Brain microvascular endothelial cell (primary cell): ENCODE measurements around the gene NR1D1.
A peak's percentile ranks its signal among the peaks of the same experiment; 100 is the strongest.
"Not testable (repeated sequence)": the region's sequence is repeated elsewhere in the genome, so short reads cannot be mapped to it uniquely, and the experiment has no call there.

Source experiments
- DNase-seq: peaks from one replicate; pipeline ENCODE4 v3.0.0-alpha.2; 2020
- H3K27ac ChIP-seq: fragments of 250-450 bp; sonication (Bioruptor Pico); 2 replicates; pipeline ENCODE4 v1.5.1; 2020; ENCODE audit warnings: mild to moderate bottlenecking, moderate library complexity
- H3K27me3 ChIP-seq: fragments of 250-450 bp; sonication (Bioruptor Pico); replicated peaks from 2 replicates; pipeline ENCODE4 v1.5.1; 2020; ENCODE audit warnings: mild to moderate bottlenecking
- H3K36me3 ChIP-seq: fragments of 250-450 bp; sonication (Bioruptor Pico); replicated peaks from 2 replicates; pipeline ENCODE4 v1.5.1; 2020; ENCODE audit warnings: mild to moderate bottlenecking
- H3K4me3 ChIP-seq: 2 replicates; pipeline ENCODE4 v1.5.1; 2011; ENCODE audit warnings: low read depth, mild to moderate bottlenecking, control low read depth, low read length, moderate library complexity
- CTCF ChIP-seq: IDR thresholded peaks from 2 replicates; pipeline ENCODE4 v1.5.1; 2011; ENCODE audit warnings: low read depth, mild to moderate bottlenecking, moderate library complexity, low read length, control low read depth, inconsistent platforms; ENCODE audit errors: missing control alignments
- in situ Hi-C: cut with HindIII; loops from 2 replicates; pipeline ENCODE4 v1.10.0; 2017; ENCODE audit warnings: low sequenced_read_pairs, low pct_ligation_motif_present

Gene NR1D1

GRCh38 chr17:40100419-40100668 lies at the start of gene NR1D1:
Gene NR1D1 (minus strand): TSS chr17:40100589. CDS start chr17:40100094, 495 bp downstream.
- peak within 1 kb of the TSS; percentile 57 for H3K4me3 ChIP-seq

GRCh38 chr17:40148527-40148926 lies 48.1 kb upstream of the NR1D1 start:
- TF ChIP-seq CTCF, result no peak
- H3K36me3 ChIP-seq, result peaks cover 51% of the 10 kb centered on the region
- in situ Hi-C loops, result no loop called here

More at GRCh38 chr17:40100419-40100668, at the start of gene NR1D1:
- H3K27ac ChIP-seq, result peak within 1 kb of the TSS; percentile 93
- no peak for DNase-seq
- no peaks in the 10 kb centered on the region for H3K27me3 ChIP-seq
- in situ Hi-C loops, result no loop called here
- TF ChIP-seq CTCF, result no peak
- peaks cover 11% of the 10 kb centered on the region for H3K36me3 ChIP-seq

DNA sequence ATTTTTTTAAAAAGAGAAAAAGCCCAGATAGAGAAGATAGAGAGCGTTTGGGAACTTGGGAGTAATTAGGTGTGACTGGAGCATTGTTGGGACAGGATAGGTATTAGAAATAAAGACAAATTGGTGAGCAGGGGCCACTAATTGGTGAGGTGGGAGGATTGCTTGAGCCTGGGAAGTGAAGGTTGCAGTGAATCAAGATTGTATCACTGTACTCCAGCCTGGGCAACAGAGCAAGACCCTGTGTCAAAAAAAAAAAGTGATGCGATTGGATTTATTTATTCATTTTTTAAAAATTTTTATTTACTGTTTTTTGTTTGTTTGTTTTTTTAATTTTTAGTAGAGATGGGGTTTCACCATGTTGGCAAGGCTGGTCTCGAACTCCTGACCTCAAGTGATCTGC lies 45.1 kb upstream of the NR1D1 start:
- H3K36me3 ChIP-seq, result peaks cover 46% of the 10 kb centered on the region
- DNase-seq, result no peak
- no peak overlapping the region for H3K27ac ChIP-seq
- TF ChIP-seq CTCF, result no peak
- H3K27me3 ChIP-seq, result no peaks in the 10 kb centered on the region
- H3K4me3 ChIP-seq, result no peak overlapping the region
- in situ Hi-C loops, result no loop called here

More at GRCh38 chr17:40148527-40148926, 48.1 kb upstream of the NR1D1 start:
- Histone ChIP-seq H3K27ac (no peak overlapping the region), H3K27me3 (no peaks in the 10 kb centered on the region), H3K4me3 (no peak overlapping the region)
- no peak for DNase-seq

DNA sequence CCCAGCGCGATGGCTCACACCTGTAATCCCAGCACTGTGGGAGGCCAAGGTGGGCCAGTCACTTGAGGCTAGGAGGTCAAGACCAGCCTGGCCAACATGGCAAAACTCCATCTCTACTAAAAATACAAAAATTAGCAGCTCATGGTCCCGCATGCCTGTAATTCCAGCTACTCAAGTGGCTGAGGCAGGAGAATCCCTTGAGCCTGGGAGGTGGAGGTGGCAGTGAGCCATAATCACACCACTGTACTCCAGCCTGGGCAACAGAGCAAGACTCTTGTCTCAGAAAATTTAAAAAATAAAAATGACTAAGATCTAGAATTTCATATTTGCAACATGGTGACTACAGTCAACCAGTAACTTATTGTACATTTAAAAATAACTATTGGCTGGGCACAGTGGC lies 42.8 kb upstream of the NR1D1 start:
- H3K4me3 ChIP-seq, DNase-seq, in situ Hi-C loops, H3K27ac ChIP-seq, H3K27me3 ChIP-seq: not testable (repeated sequence)
- H3K36me3 ChIP-seq, result peaks cover 28% of the 10 kb centered on the region

- in situ Hi-C loops, result no loop called here
These were observed 39.2 kb upstream of the NR1D1 start for GRCh38 chr17:40139566-40140058.

DNA sequence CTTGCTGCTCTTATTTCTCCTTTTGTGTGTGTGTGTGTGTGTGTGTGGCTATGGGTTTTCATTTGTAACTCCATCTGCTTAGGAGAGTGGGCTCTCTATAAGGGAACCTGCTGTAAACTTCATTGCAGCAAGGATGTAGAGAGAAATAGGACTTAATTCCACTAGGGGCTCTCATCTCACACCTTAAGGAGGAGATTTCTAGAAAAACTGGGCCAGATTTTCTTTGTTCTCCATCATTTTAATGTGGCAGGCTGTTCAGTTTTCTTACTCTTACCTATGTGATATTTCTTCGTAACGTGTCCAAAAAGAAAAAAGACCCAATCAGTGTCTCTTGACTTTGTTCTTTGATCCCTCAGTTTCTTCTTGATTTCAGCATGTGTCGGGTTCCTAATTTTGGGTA lies 35.4 kb upstream of the NR1D1 start:
- no peak for DNase-seq
- no peaks in the 10 kb centered on the region for H3K27me3 ChIP-seq
- no peak overlapping the region for H3K4me3 ChIP-seq
- TF ChIP-seq CTCF, result no peak
- in situ Hi-C loops, result no loop called here
- no peak overlapping the region for H3K27ac ChIP-seq
- H3K36me3 ChIP-seq, result peaks cover 53% of the 10 kb centered on the region

More at GRCh38 chr17:40139566-40140058, 39.2 kb upstream of the NR1D1 start:
- TF ChIP-seq CTCF, result no peak
- H3K36me3 ChIP-seq, result peaks cover 31% of the 10 kb centered on the region
- H3K4me3 ChIP-seq, result peak overlapping the region; percentile 46
- H3K27ac ChIP-seq, result peak overlapping the region; percentile 90
- H3K27me3 ChIP-seq, result no peaks in the 10 kb centered on the region
- DNase-seq, result no peak
